HG02970 (cell line): Measurements from ENCODE around the gene LPGAT1.

Experiments used
- ATAC-seq: cut with Tn5 transposase; IDR thresholded peaks from one replicate; pipeline ENCODE4 v1.9.1; 2021; ENCODE audit warnings: mild to moderate bottlenecking, moderate library complexity, moderate number of reproducible peaks; ENCODE audit not compliant: unreplicated experiment, low FRiP score

The LPGAT1 gene

GRCh38 chr1:211829343-211830054, 1.1 kb downstream of the LPGAT1 start:
- no peak for ATAC-seq

GRCh38 chr1:211828584-211829342, 1.8 kb downstream of the LPGAT1 start:
- ATAC-seq, result no peak

- ATAC-seq, result no peak
Observed at GRCh38 chr1:211827051-211827450, 3.5 kb downstream of the LPGAT1 start.

- ATAC-seq, result no peak
Observed at GRCh38 chr1:211825980-211826379, 4.6 kb downstream of the LPGAT1 start.

- ATAC-seq, result no peak
Observed at GRCh38 chr1:211822677-211823407, 7.7 kb downstream of the LPGAT1 start.

GRCh38 chr1:211816586-211816985, 14.0 kb downstream of the LPGAT1 start:
- no peak for ATAC-seq

- no peak for ATAC-seq
Observed at GRCh38 chr1:211814313-211814712, 16.2 kb downstream of the LPGAT1 start.

- no peak for ATAC-seq
Observed at GRCh38 chr1:211813590-211813989, 17.0 kb downstream of the LPGAT1 start.

- ATAC-seq, result no peak
Observed at GRCh38 chr1:211812584-211812983, 18.0 kb downstream of the LPGAT1 start.

GRCh38 chr1:211811848-211812247, 18.7 kb downstream of the LPGAT1 start:
- ATAC-seq, result no peak

- no peak for ATAC-seq
Observed at GRCh38 chr1:211811126-211811525, 19.4 kb downstream of the LPGAT1 start.

- no peak for ATAC-seq
Observed at GRCh38 chr1:211808475-211808874, 22.1 kb downstream of the LPGAT1 start.

- ATAC-seq, result no peak
Observed at GRCh38 chr1:211804915-211805314, 25.6 kb downstream of the LPGAT1 start.

GRCh38 chr1:211800925-211801607, 29.5 kb downstream of the LPGAT1 start:
- no peak for ATAC-seq

- ATAC-seq, result no peak
Observed at GRCh38 chr1:211797994-211798393, 32.6 kb downstream of the LPGAT1 start.

GRCh38 chr1:211791979-211792378, 38.6 kb downstream of the LPGAT1 start:
- no peak for ATAC-seq

GRCh38 chr1:211789641-211790464, 40.7 kb downstream of the LPGAT1 start:
- ATAC-seq, result no peak

- ATAC-seq, result no peak
Observed at GRCh38 chr1:211788626-211789025, 41.9 kb downstream of the LPGAT1 start.

GRCh38 chr1:211783897-211784296, 46.7 kb downstream of the LPGAT1 start:
- ATAC-seq, result no peak

- ATAC-seq, result no peak
Observed at GRCh38 chr1:211783266-211783665, 47.3 kb downstream of the LPGAT1 start.
